HG03571 (cell line): Measurements from ENCODE around the gene C19orf53.

ENCODE experiments used
- ATAC-seq: cut with Tn5 transposase; IDR thresholded peaks from one replicate; pipeline ENCODE4 v1.9.1; 2021; ENCODE audit not compliant: unreplicated experiment

The C19orf53 gene

GRCh38 chr19:13825489-13826441 lies 51.5 kb downstream of the C19orf53 start:
- no peak for ATAC-seq

DNA sequence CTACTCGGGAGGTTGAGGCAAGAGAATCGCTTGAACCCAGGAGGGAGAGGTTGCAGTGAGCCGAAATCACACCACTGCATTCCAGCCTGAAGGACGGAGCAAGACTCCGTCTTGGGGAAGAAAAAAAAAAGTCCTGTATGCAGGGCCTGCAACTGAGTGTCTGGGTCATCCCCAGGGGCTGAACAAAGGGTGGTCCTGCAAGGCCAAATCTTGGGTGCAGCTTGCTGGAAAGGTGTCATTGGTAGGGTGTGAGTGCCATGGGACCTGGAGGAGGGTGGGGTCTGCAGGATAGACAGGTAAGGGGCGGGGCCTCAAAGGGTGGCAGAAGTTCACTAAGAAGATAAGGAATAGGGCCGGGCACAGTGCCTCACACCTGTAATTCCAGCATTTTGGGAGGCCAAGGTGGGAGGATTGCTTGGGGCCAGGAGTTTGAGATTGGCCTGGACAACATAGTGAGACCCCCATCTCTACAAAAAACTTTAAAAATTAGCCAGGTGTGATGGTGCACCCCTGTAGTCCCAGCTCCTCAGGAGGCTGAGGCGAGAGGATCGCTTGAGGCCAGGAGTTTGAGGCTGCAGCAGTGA lies 52.5 kb downstream of the C19orf53 start:
- ATAC-seq = no peak

GRCh38 chr19:13827656-13828055 lies 53.4 kb downstream of the C19orf53 start:
- no peak for ATAC-seq
